ENCODE data around the gene LARP6.

LARP6 gene

GRCh38 chr15:70852501-70853317 is 1.2 kb downstream of the LARP6 start:
- in situ Hi-C loops (cut with HindIII; ENCODE audit: low sequenced_read_pairs): no loop called here
- no peak for DNase-seq (ENCODE audit: low read depth)
- TF ChIP-seq, protein P1, sequence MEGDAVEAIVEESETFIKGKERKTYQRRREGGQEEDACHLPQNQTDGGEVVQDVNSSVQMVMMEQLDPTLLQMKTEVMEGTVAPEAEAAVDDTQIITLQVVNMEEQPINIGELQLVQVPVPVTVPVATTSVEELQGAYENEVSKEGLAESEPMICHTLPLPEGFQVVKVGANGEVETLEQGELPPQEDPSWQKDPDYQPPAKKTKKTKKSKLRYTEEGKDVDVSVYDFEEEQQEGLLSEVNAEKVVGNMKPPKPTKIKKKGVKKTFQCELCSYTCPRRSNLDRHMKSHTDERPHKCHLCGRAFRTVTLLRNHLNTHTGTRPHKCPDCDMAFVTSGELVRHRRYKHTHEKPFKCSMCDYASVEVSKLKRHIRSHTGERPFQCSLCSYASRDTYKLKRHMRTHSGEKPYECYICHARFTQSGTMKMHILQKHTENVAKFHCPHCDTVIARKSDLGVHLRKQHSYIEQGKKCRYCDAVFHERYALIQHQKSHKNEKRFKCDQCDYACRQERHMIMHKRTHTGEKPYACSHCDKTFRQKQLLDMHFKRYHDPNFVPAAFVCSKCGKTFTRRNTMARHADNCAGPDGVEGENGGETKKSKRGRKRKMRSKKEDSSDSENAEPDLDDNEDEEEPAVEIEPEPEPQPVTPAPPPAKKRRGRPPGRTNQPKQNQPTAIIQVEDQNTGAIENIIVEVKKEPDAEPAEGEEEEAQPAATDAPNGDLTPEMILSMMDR (IDR thresholded peaks at IDR 0.05; ENCODE audit: low read depth, low read length, missing control alignments): no peak
- peak overlapping the region; percentile 66 for H3K4me3 ChIP-seq (ENCODE audit: low read depth, low read length)

DNA sequence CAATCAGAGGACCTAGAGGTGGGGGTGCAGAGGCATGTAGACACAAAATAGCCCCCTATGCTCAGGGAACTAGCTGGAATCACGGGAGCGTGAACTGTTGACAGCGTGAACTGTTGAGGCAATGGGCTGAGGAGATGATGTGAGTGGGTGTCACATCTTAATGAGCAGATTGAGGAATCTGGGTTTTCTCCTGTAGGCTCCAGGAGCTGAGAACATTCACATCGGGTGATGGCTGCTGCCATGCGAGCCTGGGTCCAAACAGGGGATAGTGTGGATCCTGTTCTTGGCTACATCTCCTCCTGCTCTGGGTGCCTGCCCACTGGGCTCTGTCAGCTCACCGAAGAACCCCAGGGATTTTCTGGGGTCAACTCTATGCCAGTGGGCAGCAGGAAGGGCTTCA is 2.1 kb downstream of the LARP6 start:
- TF ChIP-seq, protein P1 (IDR thresholded peaks at IDR 0.05; ENCODE audit: low read depth, low read length, missing control alignments): no peak
- no peak for DNase-seq (ENCODE audit: low read depth)
- in situ Hi-C loops (cut with HindIII; ENCODE audit: low sequenced_read_pairs): no loop called here
- H3K4me3 ChIP-seq (ENCODE audit: low read depth, low read length): no peak overlapping the region

GRCh38 chr15:70845602-70846360 is 8.2 kb downstream of the LARP6 start:
- in situ Hi-C loops (cut with HindIII; ENCODE audit: low sequenced_read_pairs): no loop called here
- no peak for DNase-seq (ENCODE audit: low read depth)
- TF ChIP-seq, protein P1 (IDR thresholded peaks at IDR 0.05; ENCODE audit: low read depth, low read length, missing control alignments): no peak
- no peak overlapping the region for H3K4me3 ChIP-seq (ENCODE audit: low read depth, low read length)

GRCh38 chr15:70837476-70837875 is 16.5 kb downstream of the LARP6 start:
- no peak for DNase-seq (ENCODE audit: low read depth)
- TF ChIP-seq, protein P1 (IDR thresholded peaks at IDR 0.05; ENCODE audit: low read depth, low read length, missing control alignments): no peak
- H3K4me3 ChIP-seq (ENCODE audit: low read depth, low read length): no peak overlapping the region
- in situ Hi-C loops (cut with HindIII; ENCODE audit: low sequenced_read_pairs): no loop called here

- no peak overlapping the region for H3K4me3 ChIP-seq (ENCODE audit: low read depth, low read length)
- no peak for DNase-seq (ENCODE audit: low read depth)
- in situ Hi-C loops (cut with HindIII; ENCODE audit: low sequenced_read_pairs): no loop called here
- TF ChIP-seq, protein P1 (IDR thresholded peaks at IDR 0.05; ENCODE audit: low read depth, low read length, missing control alignments): no peak
Observed at GRCh38 chr15:70835841-70836240, 18.1 kb downstream of the LARP6 start.

- DNase-seq (ENCODE audit: low read depth): no peak
- no peak overlapping the region for H3K4me3 ChIP-seq (ENCODE audit: low read depth, low read length)
- in situ Hi-C loops (cut with HindIII; ENCODE audit: low sequenced_read_pairs): no loop called here
- TF ChIP-seq, protein P1 (IDR thresholded peaks at IDR 0.05; ENCODE audit: low read depth, low read length, missing control alignments): no peak
Observed at GRCh38 chr15:70835415-70835814, 18.5 kb downstream of the LARP6 start.

Measured in astrocyte of the cerebellum (primary cell).